H1 (cell line): Measurements from ENCODE around the gene NANOS3. TPM values are rescaled to one million over a fixed set of nuclear protein-coding genes. Genes with fewer than 3 reads are reported as not detected.

Source experiments
- CTCF ChIA-PET: fragments of 300-600 bp; sonication (Branson Sonifier 250); formaldehyde crosslinking; loops from one replicate; lab custom pipeline; 2021; ENCODE audit not compliant: partially characterized antibody; lab: Charles Lee
- POLR2A ChIA-PET: fragments of 300-600 bp; sonication (Branson Sonifier 250); formaldehyde crosslinking; loops from one replicate; lab custom pipeline; 2021; ENCODE audit warnings: inconsistent platforms; ENCODE audit not compliant: partially characterized antibody; lab: Charles Lee
- DNase-seq, 2 experiments: peaks; one replicate each; pipeline versions ENCODE4 v3.0.0 to v3.0.0-alpha.2; 2010 to 2022; ENCODE audit warnings: low spot score in 2 of 2, low read depth in 1 of 2, mixed read lengths in 1 of 2
- FAIRE-seq: peaks from 2 replicates; lab custom pipeline; 2011; peaks lifted over from hg19 to GRCh38; lab: Jason Lieb, UNC
- H2AFZ ChIP-seq: 2 replicates; pipeline ENCODE4 v1.8.1; 2012; ENCODE audit warnings: low read length, inconsistent platforms
- H2AK5ac ChIP-seq: 2 replicates; pipeline ENCODE4 v1.6.1; 2013; ENCODE audit warnings: low read depth, low read length
- H2BK120ac ChIP-seq: replicated peaks from 2 replicates; pipeline ENCODE3; 2013; ENCODE audit warnings: low read depth, low read length, inconsistent platforms
- H2BK12ac ChIP-seq: 2 replicates; pipeline ENCODE4 v1.6.1; 2013; ENCODE audit warnings: low read depth, low read length
- H2BK15ac ChIP-seq: 2 replicates; pipeline ENCODE4 v1.6.1; 2013; ENCODE audit warnings: low read length
- H2BK20ac ChIP-seq: 2 replicates; pipeline ENCODE4 v1.6.1; 2013; ENCODE audit warnings: low read length
- H2BK5ac ChIP-seq: 2 replicates; pipeline ENCODE4 v1.6.1; 2013; ENCODE audit warnings: low read depth, low read length
- H3K14ac ChIP-seq: 2 replicates; pipeline ENCODE4 v1.6.1; 2013; ENCODE audit warnings: inconsistent platforms; ENCODE audit not compliant: insufficient read length
- H3K18ac ChIP-seq: 2 replicates; pipeline ENCODE4 v1.6.1; 2013; ENCODE audit warnings: low read length; ENCODE audit errors: extremely low read depth
- H3K23ac ChIP-seq: 2 replicates; pipeline ENCODE4 v1.6.1; 2013; ENCODE audit warnings: inconsistent platforms; ENCODE audit not compliant: insufficient read length
- H3K23me2 ChIP-seq: 2 replicates; pipeline ENCODE4 v1.6.1; 2013; ENCODE audit warnings: low read depth, low read length
- H3K27ac ChIP-seq: 2 replicates; pipeline ENCODE4 v1.6.1; 2011; ENCODE audit warnings: low read depth, low read length, inconsistent platforms
- H3K27me3 ChIP-seq, 4 experiments: replicated peaks in 1 of 4; 1 replicate in 1 of 4; 2 replicates in 3 of 4; pipeline versions ENCODE4 v1.6.1 to v1.8.1; 2011 to 2013; ENCODE audit warnings: low read length in 3 of 4, mild to moderate bottlenecking in 3 of 4, inconsistent platforms in 2 of 4, mixed read lengths in 2 of 4, moderate library complexity in 1 of 4; ENCODE audit not compliant: control insufficient read depth in 3 of 4, insufficient read depth in 3 of 4; ENCODE audit errors: extremely low read depth in 1 of 4
- H3K36me3 ChIP-seq, 4 experiments: 2 replicates each; pipeline versions ENCODE4 v1.6.1 to v1.8.1; 2011 to 2013; ENCODE audit warnings: mild to moderate bottlenecking in 4 of 4, low read length in 3 of 4, moderate library complexity in 2 of 4, control low read depth in 1 of 4, inconsistent platforms in 1 of 4; ENCODE audit not compliant: insufficient read depth in 4 of 4, control insufficient read depth in 2 of 4
- H3K4ac ChIP-seq: replicated peaks from 2 replicates; pipeline ENCODE3; 2013; ENCODE audit warnings: low read length, low read depth, mixed read lengths, inconsistent platforms; ENCODE audit not compliant: insufficient read length
- H3K4me1 ChIP-seq, 4 experiments: replicated peaks in 1 of 4; 1 replicate in 1 of 4; 2 replicates in 3 of 4; pipeline versions ENCODE4 v1.6.1 to v1.8.1; 2011 to 2013; ENCODE audit warnings: low read length in 3 of 4, inconsistent platforms in 2 of 4, mixed read lengths in 1 of 4; ENCODE audit not compliant: insufficient read depth in 4 of 4, control insufficient read depth in 3 of 4
- H3K4me2 ChIP-seq, 2 experiments: 2 replicates each; pipeline versions ENCODE4 v1.6.1 to v1.8.1; 2011 to 2013; ENCODE audit warnings: low read depth in 2 of 2, low read length in 2 of 2, control low read depth in 1 of 2, inconsistent platforms in 1 of 2, mild to moderate bottlenecking in 1 of 2; ENCODE audit not compliant: insufficient read depth in 1 of 2
- H3K4me3 ChIP-seq, 4 experiments: fragments of 200-600, 300-600 bp in 1 of 4; sonication (generic), shearing (Covaris generic), sonication (Bioruptor Twin) in 1 of 4; 2 replicates each; pipeline versions ENCODE4 v1.5.1 to v1.8.1; 2011 to 2016; ENCODE audit warnings: low read length in 4 of 4, low read depth in 3 of 4, control low read depth in 2 of 4, inconsistent platforms in 2 of 4, mild to moderate bottlenecking in 2 of 4, mixed read lengths in 1 of 4, moderate library complexity in 1 of 4; ENCODE audit not compliant: insufficient read depth in 2 of 4; ENCODE audit errors: extremely low read depth in 1 of 4
- H3K56ac ChIP-seq: replicated peaks from 2 replicates; pipeline ENCODE3; 2013; ENCODE audit warnings: low read depth, mild to moderate bottlenecking, mixed read lengths, low read length, inconsistent platforms; ENCODE audit not compliant: insufficient read length
- H3K79me1 ChIP-seq: 2 replicates; pipeline ENCODE4 v1.6.1; 2013; ENCODE audit warnings: low read depth, low read length, control low read depth
- H3K79me2 ChIP-seq, 2 experiments: 2 replicates each; pipeline versions ENCODE4 v1.6.1 to v1.8.1; 2012 to 2013; ENCODE audit warnings: low read length in 2 of 2, mild to moderate bottlenecking in 2 of 2, inconsistent platforms in 1 of 2; ENCODE audit not compliant: insufficient read depth in 2 of 2, control insufficient read depth in 1 of 2
- H3K9ac ChIP-seq, 4 experiments: replicated peaks in 1 of 4; 1 replicate in 1 of 4; 2 replicates in 3 of 4; pipeline versions ENCODE4 v1.6.1 to v1.8.1; 2011 to 2013; ENCODE audit warnings: low read depth in 3 of 4, low read length in 3 of 4, control low read depth in 2 of 4, mild to moderate bottlenecking in 2 of 4, moderate library complexity in 2 of 4, inconsistent platforms in 1 of 4; ENCODE audit errors: extremely low read depth in 1 of 4
- H3K9me3 ChIP-seq, 2 experiments: 2 replicates each; pipeline versions ENCODE4 v1.6.1 to v1.8.1; 2012 to 2013; ENCODE audit warnings: mild to moderate bottlenecking in 2 of 2, moderate library complexity in 2 of 2, control low read depth in 1 of 2, inconsistent platforms in 1 of 2, low read depth in 1 of 2, low read length in 1 of 2, mixed read lengths in 1 of 2; ENCODE audit not compliant: insufficient read depth in 2 of 2
- H4K20me1 ChIP-seq, 2 experiments: replicated peaks in 1 of 2; 2 replicates each; pipeline versions ENCODE3 to v1.8.1; 2011 to 2013; ENCODE audit warnings: inconsistent platforms in 2 of 2, low read length in 2 of 2, mild to moderate bottlenecking in 1 of 2; ENCODE audit not compliant: insufficient read depth in 2 of 2, control insufficient read depth in 1 of 2
- H4K5ac ChIP-seq: 2 replicates; pipeline ENCODE4 v1.6.1; 2013; ENCODE audit warnings: low read length, low read depth, mixed read lengths, inconsistent platforms; ENCODE audit not compliant: insufficient read length
- H4K8ac ChIP-seq: 2 replicates; pipeline ENCODE4 v1.8.0; 2013; ENCODE audit warnings: mild to moderate bottlenecking, moderate library complexity, low read length, inconsistent platforms; ENCODE audit not compliant: insufficient read depth; ENCODE audit errors: extremely low read depth
- H4K91ac ChIP-seq: replicated peaks from 2 replicates; pipeline ENCODE3; 2013; ENCODE audit warnings: low read length, mixed read lengths, inconsistent platforms; ENCODE audit not compliant: insufficient read length
- CBX5 ChIP-seq: fragments of 300-800, 300-1000 bp; sonication (generic); IDR thresholded peaks from 2 replicates; pipeline ENCODE4 v1.7.1; 2016; ENCODE audit warnings: antibody characterized with exemption, low read length, low read depth
- RFX5 ChIP-seq: IDR thresholded peaks from 2 replicates; pipeline ENCODE4 v1.6.1; 2011; ENCODE audit warnings: low read depth, low read length, improper control_type of control experiment, borderline replicate concordance
- WGBS, 2 experiments: shearing (Covaris generic) in 1 of 2; methylation state at CpG; one replicate each; pipeline versions ENCODE4 v1.1.6 to v1.1.7; 2013 to 2015; ENCODE audit warnings: low lambda C conversion rate in 2 of 2, mixed read lengths in 2 of 2, inconsistent platforms in 1 of 2, low coverage in 1 of 2, missing lambda C conversion rate in 1 of 2; ENCODE audit not compliant: insufficient replicate concordance in 2 of 2, insufficient coverage in 1 of 2, insufficient read length in 1 of 2; ENCODE audit errors: extremely low coverage in 1 of 2, missing lambda C conversion rate in 1 of 2; 5-methylcytosine and 5-hydroxymethylcytosine counted together
- polyA plus RNA-seq, 7 experiments: library from polyadenylated mRNA; depleted of rRNA in 3 of 7; stranded (reverse) in 5 of 7; unstranded in 2 of 7; fragments of >200 nt in 5 of 7; fragments of 200-250 nt in 2 of 7; gene quantifications; 1 replicate in 5 of 7; 2 replicates in 1 of 7; 4 replicates in 1 of 7; pipeline versions ENCODE4 v1.2.1 to v1.2.3, GENCODE V29; 2011 to 2013; ENCODE audit warnings: missing spikeins in 2 of 7, mixed read lengths in 2 of 7
- total RNA-seq: library from RNA; stranded (reverse); fragmentation: NEBNext Ultra II Directional; extraction: Animal tissue kit (Norgen Biotek cat#: 25700); gene quantifications from 2 replicates; pipeline ENCODE4 v1.2.1, GENCODE V29; 2021

The NANOS3 gene
- total and polyA plus RNA-seq, 2 of the 8 experiments (the other 6 are each of a cell fraction or from before 2014, with no cell fraction given), result 0.62 TPM; not detected in 1

DNA sequence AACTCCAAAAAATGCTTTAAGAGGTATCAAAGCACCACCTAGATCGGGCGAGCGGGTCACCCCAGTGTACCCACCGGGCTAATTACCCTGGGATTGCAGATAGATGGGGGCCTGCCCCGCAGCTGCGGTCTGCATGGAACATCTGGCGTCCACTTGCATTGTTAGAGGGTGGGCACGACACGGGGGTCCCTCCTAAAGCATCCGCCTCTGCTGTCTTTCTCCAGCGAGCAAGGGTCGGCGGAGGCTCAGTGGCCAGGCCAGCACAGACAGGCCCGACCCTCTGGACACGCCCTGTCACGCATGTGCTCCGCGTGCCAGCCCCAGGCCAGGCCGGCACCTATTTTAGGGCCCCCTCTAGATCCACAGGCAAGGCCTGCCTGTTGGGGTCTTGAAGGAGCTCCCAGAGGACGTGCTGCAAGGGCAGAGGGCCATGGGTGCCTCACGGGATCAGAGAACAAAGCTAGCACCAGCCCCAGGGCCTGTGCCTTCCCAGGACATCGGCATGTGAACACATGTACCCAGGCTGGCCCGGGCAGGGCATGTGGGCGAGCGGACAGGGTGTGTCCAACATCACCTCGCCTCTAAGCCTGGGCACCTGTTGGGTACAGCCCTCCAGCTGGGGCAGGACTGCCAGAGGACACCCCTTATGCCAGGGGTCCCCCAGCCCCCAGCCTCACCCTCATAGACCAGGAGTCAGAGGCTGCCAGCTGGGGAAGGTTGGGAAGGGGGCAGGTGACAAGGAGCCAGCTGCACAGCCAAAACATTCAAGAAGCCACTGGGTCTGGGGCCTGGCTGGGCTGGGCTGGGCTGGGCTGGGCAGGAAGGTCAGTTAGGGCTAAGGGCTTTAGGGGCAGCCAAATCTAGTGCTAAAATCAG lies 35.6 kb upstream of the NANOS3 start:
- peak overlapping the region; percentile 81; the same call in 1 of the 2 replicates for H2BK12ac ChIP-seq
- ChIA-PET CTCF (interaction anchor here (1.0 to 1.7 kb wide), 8 partner anchors 8 to 53 kb away, joined by 3 to 7 read pairs (median 6); no protein-coding TSS in a partner anchor), POLR2A (interaction anchor here (0.7 to 1.7 kb wide), 11 partner anchors 9 to 66 kb away, joined by 3 to 5 read pairs (median 4); no protein-coding TSS in a partner anchor)
- peak overlapping the region in 2 of 4 experiments; percentile 69 to 74; a peak in 3 of 8 replicates for H3K4me3 ChIP-seq
- H4K8ac ChIP-seq, result peak overlapping the region; percentile 42; the same call in 1 of the 2 replicates
- peak overlapping the region; percentile 6 for H3K18ac ChIP-seq
- H3K14ac ChIP-seq, result no peak overlapping the region
- H3K79me1 ChIP-seq, result no peaks in the 10 kb centered on the region
- H3K23ac ChIP-seq, result no peak overlapping the region
- DNase-seq (no peak), FAIRE-seq (no peak)
- peak overlapping the region; percentile 83; the same call in 1 of the 2 replicates for H2BK5ac ChIP-seq
- H4K91ac ChIP-seq, result no peak overlapping the region
- no peak overlapping the region for H3K27ac ChIP-seq
- 94% methylated on average over 26 of the region's 26 CpGs; no CpG with 5 or more reads in 1 of the 2 experiments for WGBS, 2 experiments
- no peaks in the 10 kb centered on the region for H3K27me3 ChIP-seq
- H3K9me3 ChIP-seq, result no peaks in the 10 kb centered on the region
- H2AK5ac ChIP-seq, result 0 out of 2 replicates have a peak overlapping the region, but pooled peaks have one; percentile 65
- peak overlapping the region; percentile 97; the same call in 1 of the 2 replicates for H2BK15ac ChIP-seq
- H4K5ac ChIP-seq, result no peak overlapping the region
- H3K4ac ChIP-seq, result no peak overlapping the region
- H2BK120ac ChIP-seq, result peak overlapping the region; percentile 54
- H2BK20ac ChIP-seq, result no peak overlapping the region
- H3K9ac ChIP-seq, result no peak overlapping the region
- H2AFZ ChIP-seq, result no peak overlapping the region
- H3K56ac ChIP-seq, result no peak overlapping the region
- no peak for TF ChIP-seq CBX5
- no peak for TF ChIP-seq RFX5
- peaks cover 1 to 5% of the 10 kb centered on the region in 2 experiments for H4K20me1 ChIP-seq
- peaks cover 0 to 3% of the 10 kb centered on the region in 2 experiments; a peak in 2 of 4 replicates for H3K79me2 ChIP-seq
- H3K4me2 ChIP-seq, result peak overlapping the region; percentile 67 to 79
- no peaks in the 10 kb centered on the region for H3K36me3 ChIP-seq
- H3K4me1 ChIP-seq, result peaks cover 0 to 36% (median 29%) of the 10 kb centered on the region in 4 experiments; a peak in 6 of 7 replicates
- peaks cover 6% of the 10 kb centered on the region; the same call in 1 of the 2 replicates for H3K23me2 ChIP-seq
